DND-41 (cell line): ENCODE measurements around the gene KIF4B.

Experiments
- EZH2 ChIP-seq: IDR thresholded peaks from 3 replicates; pipeline ENCODE4 v1.6.1; 2012; ENCODE audit warnings: borderline replicate concordance, low read depth, mild to moderate bottlenecking, moderate library complexity, low read length, inconsistent platforms; ENCODE audit not compliant: severe bottlenecking
- TF ChIP-seq, protein P1 (sequence below): IDR thresholded peaks from 2 replicates; pipeline ENCODE4 v1.5.1; 2012; ENCODE audit warnings: borderline replicate concordance, low read length, moderate library complexity, mild to moderate bottlenecking; ENCODE audit not compliant: poor library complexity, severe bottlenecking; ENCODE audit errors: extremely low read depth

GRCh38 chr5:155064580-155064979, 51.0 kb downstream of the KIF4B start:
- TF ChIP-seq, protein P1, sequence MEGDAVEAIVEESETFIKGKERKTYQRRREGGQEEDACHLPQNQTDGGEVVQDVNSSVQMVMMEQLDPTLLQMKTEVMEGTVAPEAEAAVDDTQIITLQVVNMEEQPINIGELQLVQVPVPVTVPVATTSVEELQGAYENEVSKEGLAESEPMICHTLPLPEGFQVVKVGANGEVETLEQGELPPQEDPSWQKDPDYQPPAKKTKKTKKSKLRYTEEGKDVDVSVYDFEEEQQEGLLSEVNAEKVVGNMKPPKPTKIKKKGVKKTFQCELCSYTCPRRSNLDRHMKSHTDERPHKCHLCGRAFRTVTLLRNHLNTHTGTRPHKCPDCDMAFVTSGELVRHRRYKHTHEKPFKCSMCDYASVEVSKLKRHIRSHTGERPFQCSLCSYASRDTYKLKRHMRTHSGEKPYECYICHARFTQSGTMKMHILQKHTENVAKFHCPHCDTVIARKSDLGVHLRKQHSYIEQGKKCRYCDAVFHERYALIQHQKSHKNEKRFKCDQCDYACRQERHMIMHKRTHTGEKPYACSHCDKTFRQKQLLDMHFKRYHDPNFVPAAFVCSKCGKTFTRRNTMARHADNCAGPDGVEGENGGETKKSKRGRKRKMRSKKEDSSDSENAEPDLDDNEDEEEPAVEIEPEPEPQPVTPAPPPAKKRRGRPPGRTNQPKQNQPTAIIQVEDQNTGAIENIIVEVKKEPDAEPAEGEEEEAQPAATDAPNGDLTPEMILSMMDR: no peak
- no peak for TF ChIP-seq EZH2
